IMR-90 (cell line): ENCODE measurements around the gene RAI1. TPM values are rescaled to one million over a fixed set of nuclear protein-coding genes. Genes with fewer than 3 reads are reported as not detected.

Source experiments
- ATAC-seq: fragments of 200-7000 bp; cut with Tn5 transposase; 2 replicates; pipeline ENCODE4 v1.9.1; 2020; ENCODE audit warnings: low read depth, mild to moderate bottlenecking, moderate library complexity
- BruUV-seq: library from RNA; stranded (reverse); fragments of 400-500 nt; replicated peaks from 2 replicates; lab custom pipeline; 2021; lab: Mats Ljungman, UMichigan
- CTCF ChIA-PET: fragments of 300-600 bp; formaldehyde crosslinking; extraction: SDS; loops from one replicate; lab custom pipeline; 2021; ENCODE audit warnings: antibody characterized with exemption; lab: Yijun Ruan, JAX
- POLR2A ChIA-PET: fragments of 300-600 bp; sonication (Branson Sonifier 250); formaldehyde crosslinking; loops from one replicate; lab custom pipeline; 2022; ENCODE audit warnings: antibody characterized with exemption; ENCODE audit not compliant: unreplicated experiment; lab: Charles Lee
- DNase-seq: peaks from one replicate; pipeline ENCODE4 v3.0.0; 2013
- H2AFZ ChIP-seq: replicated peaks from 2 replicates; pipeline ENCODE3; 2013; ENCODE audit warnings: low read length, mild to moderate bottlenecking; ENCODE audit not compliant: poor library complexity
- H2AK5ac ChIP-seq: 2 replicates; pipeline ENCODE4 v1.6.1; 2013; ENCODE audit warnings: low read depth, low read length, inconsistent platforms
- H2AK9ac ChIP-seq: replicated peaks from 2 replicates; pipeline ENCODE3; 2013; ENCODE audit warnings: mild to moderate bottlenecking, low read depth, low read length, moderate library complexity; ENCODE audit not compliant: poor library complexity
- H2BK120ac ChIP-seq: 2 replicates; pipeline ENCODE4 v1.6.1; 2013; ENCODE audit warnings: low read depth, low read length, inconsistent platforms
- H2BK15ac ChIP-seq: 3 replicates; pipeline ENCODE4 v1.6.1; 2013; ENCODE audit warnings: low read depth, low read length, inconsistent platforms
- H2BK20ac ChIP-seq: 2 replicates; pipeline ENCODE4 v1.6.1; 2013; ENCODE audit warnings: low read depth, mild to moderate bottlenecking, inconsistent platforms, low read length, moderate library complexity
- H2BK5ac ChIP-seq: 2 replicates; pipeline ENCODE4 v1.6.1; 2013; ENCODE audit warnings: mild to moderate bottlenecking, low read depth, low read length, inconsistent platforms; ENCODE audit not compliant: poor library complexity, severe bottlenecking
- H3K14ac ChIP-seq: replicated peaks from 2 replicates; pipeline ENCODE4 v1.6.1; 2013; ENCODE audit warnings: low read depth, low read length, inconsistent platforms
- H3K18ac ChIP-seq: 2 replicates; pipeline ENCODE4 v1.6.1; 2013; ENCODE audit warnings: low read depth, low read length, control low read depth
- H3K23ac ChIP-seq: 2 replicates; pipeline ENCODE4 v1.6.1; 2013; ENCODE audit warnings: low read depth, low read length, inconsistent platforms
- H3K27ac ChIP-seq: 2 replicates; pipeline ENCODE4 v1.5.1; 2013; ENCODE audit warnings: mild to moderate bottlenecking, control low read depth, low read length; ENCODE audit not compliant: insufficient read depth
- H3K27me3 ChIP-seq: 2 replicates; pipeline ENCODE4 v1.6.1; 2013; ENCODE audit warnings: low read length; ENCODE audit not compliant: control insufficient read depth, insufficient read depth
- H3K36me3 ChIP-seq: 2 replicates; pipeline ENCODE4 v1.6.1; 2013; ENCODE audit warnings: low read length, mixed read lengths; ENCODE audit not compliant: control insufficient read depth, insufficient read depth
- H3K4ac ChIP-seq: 2 replicates; pipeline ENCODE4 v1.6.1; 2013; ENCODE audit warnings: low read depth, low read length, inconsistent platforms
- H3K4me1 ChIP-seq: 2 replicates; pipeline ENCODE4 v1.6.1; 2013; ENCODE audit warnings: low read length, mixed read lengths; ENCODE audit not compliant: control insufficient read depth, insufficient read depth
- H3K4me2 ChIP-seq: 2 replicates; pipeline ENCODE4 v1.6.1; 2013; ENCODE audit warnings: low read depth, mild to moderate bottlenecking, control low read depth, low read length, moderate library complexity
- H3K4me3 ChIP-seq: 2 replicates; pipeline ENCODE4 v1.5.1; 2013; ENCODE audit warnings: low read depth, mild to moderate bottlenecking, control low read depth, low read length, moderate library complexity; ENCODE audit not compliant: insufficient read depth
- H3K56ac ChIP-seq: 2 replicates; pipeline ENCODE4 v1.6.1; 2013; ENCODE audit warnings: low read length, inconsistent platforms; ENCODE audit not compliant: insufficient read depth; ENCODE audit errors: extremely low read depth
- H3K79me1 ChIP-seq, 2 experiments: 2 replicates each; pipeline ENCODE4 v1.6.1; 2013; ENCODE audit warnings: low read length in 2 of 2, inconsistent platforms in 1 of 2, low read depth in 1 of 2
- H3K9ac ChIP-seq: 2 replicates; pipeline ENCODE4 v1.6.1; 2013; ENCODE audit warnings: low read depth, low read length, control low read depth
- H3K9me1 ChIP-seq: 2 replicates; pipeline ENCODE4 v1.6.1; 2013; ENCODE audit warnings: low read length, inconsistent platforms; ENCODE audit not compliant: insufficient read depth
- H3K9me3 ChIP-seq: 2 replicates; pipeline ENCODE4 v1.6.1; 2013; ENCODE audit warnings: low read length; ENCODE audit not compliant: control insufficient read depth, insufficient read depth
- H4K20me1 ChIP-seq: 2 replicates; pipeline ENCODE4 v1.6.1; 2013; ENCODE audit warnings: low read length, inconsistent platforms; ENCODE audit not compliant: insufficient read depth
- H4K5ac ChIP-seq: 2 replicates; pipeline ENCODE4 v1.6.1; 2013; ENCODE audit warnings: mild to moderate bottlenecking, low read depth, low read length, control low read depth
- H4K8ac ChIP-seq, 2 experiments: 2 replicates each; pipeline ENCODE4 v1.6.1; 2013; ENCODE audit warnings: low read depth in 2 of 2, low read length in 2 of 2, control low read depth in 1 of 2, inconsistent platforms in 1 of 2
- H4K91ac ChIP-seq: 2 replicates; pipeline ENCODE4 v1.6.1; 2013; ENCODE audit warnings: low read depth, low read length, inconsistent platforms; ENCODE audit not compliant: insufficient read depth
- BHLHE40 ChIP-seq: fragments of 150-350 bp; IDR thresholded peaks from 2 replicates; pipeline ENCODE4 v1.6.1; 2016; ENCODE audit warnings: mild to moderate bottlenecking, low read depth, low read length
- CEBPB ChIP-seq: IDR thresholded peaks from 2 replicates; pipeline ENCODE4 v1.6.1; 2012; ENCODE audit warnings: low read depth, low read length, improper control_type of control experiment
- CHD1 ChIP-seq: IDR thresholded peaks from 2 replicates; pipeline ENCODE4 v1.6.1; 2012; ENCODE audit warnings: low read depth, low read length, improper control_type of control experiment
- FOS ChIP-seq: fragments of 150-350 bp; IDR thresholded peaks from 2 replicates; pipeline ENCODE4 v1.6.1; 2016; ENCODE audit warnings: low read depth, low read length
- MAFK ChIP-seq: IDR thresholded peaks from 2 replicates; pipeline ENCODE4 v1.6.1; 2012; ENCODE audit warnings: low read depth, low read length, improper control_type of control experiment
- MAZ ChIP-seq: IDR thresholded peaks from 2 replicates; pipeline ENCODE4 v1.6.1; 2012; ENCODE audit warnings: low read depth, mild to moderate bottlenecking, low read length, improper control_type of control experiment, moderate library complexity, borderline replicate concordance
- NFE2L2 ChIP-seq: fragments of 150-350 bp; IDR thresholded peaks from 2 replicates; pipeline ENCODE4 v1.6.1; 2016; ENCODE audit warnings: low read depth, mild to moderate bottlenecking, low read length
- POLR2A ChIP-seq: IDR thresholded peaks from 2 replicates; pipeline ENCODE4 v1.6.1; 2012; ENCODE audit warnings: mild to moderate bottlenecking, low read depth, low read length
- RCOR1 ChIP-seq: IDR thresholded peaks from 2 replicates; pipeline ENCODE4 v1.6.1; 2012; ENCODE audit warnings: mild to moderate bottlenecking, low read length, improper control_type of control experiment; ENCODE audit not compliant: insufficient replicate concordance
- RFX5 ChIP-seq: IDR thresholded peaks from 2 replicates; pipeline ENCODE4 v1.8.0; 2012; ENCODE audit warnings: low read depth, mild to moderate bottlenecking, low read length, moderate library complexity
- SMC3 ChIP-seq: fragments of 150-350 bp; IDR thresholded peaks from 2 replicates; pipeline ENCODE4 v1.6.1; 2016; ENCODE audit warnings: low read depth, mild to moderate bottlenecking, antibody characterized with exemption, low read length, moderate library complexity
- WGBS, 2 experiments: methylation state at CpG; one replicate each; pipeline versions ENCODE4 v1.1.5 to v1.1.7; 2013; ENCODE audit warnings: missing lambda C conversion rate in 2 of 2; ENCODE audit not compliant: insufficient read length in 1 of 2; ENCODE audit errors: extremely low coverage in 2 of 2; 5-methylcytosine and 5-hydroxymethylcytosine counted together
- dilution Hi-C: fragments of 300-500 bp; cut with HindIII; formaldehyde crosslinking; loops from one replicate; pipeline ENCODE4 v1.14.3; 2018; ENCODE audit warnings: low sequenced_read_pairs; ENCODE audit not compliant: unreplicated experiment
- in situ Hi-C: fragments of 300-500 bp; cut with MboI; formaldehyde crosslinking; loops from 3 replicates; pipeline ENCODE4 v1.14.3; 2019; ENCODE audit warnings: low sequenced_read_pairs, inconsistent platforms, mixed read lengths
- intact Hi-C: fragments of 100-400 bp; cut with micrococcal nuclease; formaldehyde crosslinking; loops from 2 replicates; pipeline ENCODE4 v1.10.0; 2022
- polyA plus RNA-seq, 3 experiments: library from polyadenylated mRNA; depleted of rRNA; stranded (reverse); fragments of >200 nt; gene quantifications; 2 replicates each; pipeline ENCODE4 v1.2.3, GENCODE V29; 2012; ENCODE audit warnings: low replicate concordance in 1 of 3
- total RNA-seq: library from RNA; depleted of rRNA; stranded (reverse); fragments of >200 nt; gene quantifications from 2 replicates; pipeline ENCODE4 v1.2.3, GENCODE V29; 2012
- TF ChIP-seq, protein P1 (sequence below): fragments of 150-350 bp; IDR thresholded peaks from 2 replicates; pipeline ENCODE4 v1.6.1; 2017; ENCODE audit warnings: mild to moderate bottlenecking, antibody characterized with exemption, low read length, low read depth

Gene RAI1
- total and polyA plus RNA-seq, 2 of the 4 experiments (the other 2 are of a cell fraction), result 1.8 to 10.5 TPM

GRCh38 chr17:17815062-17815406 lies 133.8 kb downstream of the RAI1 start:
- Histone ChIP-seq H2AK9ac (no peak overlapping the region), H3K4me3 (no peak overlapping the region), H3K4me1 (peaks cover 21% of the 10 kb centered on the region), H3K27ac (no peak overlapping the region), H4K8ac (no peak overlapping the region), H3K4ac (no peak overlapping the region), H2BK20ac (no peak overlapping the region), H3K18ac (no peak overlapping the region), H2BK120ac (no peak overlapping the region), H2BK15ac (no peak overlapping the region), H3K36me3 (peaks cover 71% of the 10 kb centered on the region), H2BK5ac (no peak overlapping the region), H3K4me2 (no peak overlapping the region), H3K23ac (no peak overlapping the region), H4K91ac (no peak overlapping the region), H3K14ac (no peak overlapping the region), H2AK5ac (no peak overlapping the region), H3K56ac (no peak overlapping the region), H4K5ac (no peak overlapping the region), H3K27me3 (no peaks in the 10 kb centered on the region), H3K79me1 (peaks cover 3 to 40% of the 10 kb centered on the region in 2 experiments; a peak in 2 of 4 replicates), H4K20me1 (peaks cover 65% of the 10 kb centered on the region), H3K9me3 (no peaks in the 10 kb centered on the region), H3K9ac (no peak overlapping the region), H2AFZ (no peak overlapping the region), H3K9me1 (peaks cover 7% of the 10 kb centered on the region; the same call in 1 of the 2 replicates)
- DNase-seq, result no peak
- no peak for TF ChIP-seq BHLHE40
- no peak for TF ChIP-seq MAFK
- TF ChIP-seq RCOR1, result no peak
- TF ChIP-seq CHD1, result no peak
- TF ChIP-seq MAZ, result no peak
- TF ChIP-seq NFE2L2, result no peak
- no peak for TF ChIP-seq SMC3
- no peak for TF ChIP-seq CEBPB
- TF ChIP-seq FOS, result no peak
- TF ChIP-seq RFX5, result no peak
- TF ChIP-seq POLR2A, result no peak
- TF ChIP-seq, protein P1, sequence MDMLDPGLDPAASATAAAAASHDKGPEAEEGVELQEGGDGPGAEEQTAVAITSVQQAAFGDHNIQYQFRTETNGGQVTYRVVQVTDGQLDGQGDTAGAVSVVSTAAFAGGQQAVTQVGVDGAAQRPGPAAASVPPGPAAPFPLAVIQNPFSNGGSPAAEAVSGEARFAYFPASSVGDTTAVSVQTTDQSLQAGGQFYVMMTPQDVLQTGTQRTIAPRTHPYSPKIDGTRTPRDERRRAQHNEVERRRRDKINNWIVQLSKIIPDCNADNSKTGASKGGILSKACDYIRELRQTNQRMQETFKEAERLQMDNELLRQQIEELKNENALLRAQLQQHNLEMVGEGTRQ, result no peak
- ATAC-seq, result no peak
- BruUV-seq, result no TSS peak
- in situ Hi-C loops, result no loop called here
- ChIA-PET CTCF (no interaction called here), POLR2A (no interaction called here)
- intact Hi-C loops, result no loop called here
- dilution Hi-C loops, result no loop called here
- 90% methylated on average over 4 of the region's 8 CpGs; no CpG with 5 or more reads in 1 of the 2 experiments for WGBS, 2 experiments
